Body of pancreas (tissue), 4 donors: ENCODE results near the gene FUT3. TPM values are rescaled to one million over a fixed set of nuclear protein-coding genes. Genes with fewer than 3 reads are reported as not detected.

Experiments used
- ATAC-seq: fragments of 150-250 bp; one replicate; pipeline ENCODE4 v1.9.1; 2016
- DNase-seq, 4 donors: peaks; one replicate each; pipeline ENCODE4 v3.0.0-alpha.2; 2019
- H3K27ac ChIP-seq, 4 donors: fragments of 200-600 bp; sonication (generic); 1 replicate in 3 of 4; 2 replicates in 1 of 4; pipeline versions ENCODE4 v1.5.1 to v1.6.1; 2016 to 2019; ENCODE audit warnings: mild to moderate bottlenecking in 1 of 4, mixed read lengths in 1 of 4, moderate library complexity in 1 of 4
- H3K27me3 ChIP-seq, 2 donors: fragments of 200-600 bp; sonication (generic); one replicate each; pipeline ENCODE4 v1.6.0; 2016; ENCODE audit warnings: mild to moderate bottlenecking in 1 of 2
- H3K36me3 ChIP-seq, 2 donors: fragments of 200-600 bp; sonication (generic); replicated peaks in 1 of 2; 2 replicates each; pipeline ENCODE4 v1.5.1; 2016; ENCODE audit warnings: low read depth in 2 of 2; ENCODE audit not compliant: insufficient read depth in 1 of 2
- H3K4me1 ChIP-seq: fragments of 200-600 bp; sonication (generic); one replicate; pipeline ENCODE4 v1.6.0; 2016
- H3K4me3 ChIP-seq, 2 donors: fragments of 200-600 bp; sonication (generic); 1 replicate in 1 of 2; 2 replicates in 1 of 2; pipeline ENCODE4 v1.5.1; 2016 to 2019
- H3K9me3 ChIP-seq, 3 donors: fragments of 200-600 bp; sonication (generic); 1 replicate in 2 of 3; 2 replicates in 1 of 3; pipeline ENCODE4 v1.5.1; 2016
- POLR2A ChIP-seq, 3 donors: fragments of 450-650 bp; IDR thresholded peaks; one replicate each; pipeline ENCODE4 v1.6.1; 2016; ENCODE audit warnings: antibody characterized with exemption in 3 of 3, mild to moderate bottlenecking in 2 of 3
- WGBS, 2 donors: methylation state at CpG; one replicate each; pipeline ENCODE4 v1.1.5; 2017; 5-methylcytosine and 5-hydroxymethylcytosine counted together
- intact Hi-C: fragments of 100-400 bp; cut with DNase I; formaldehyde crosslinking; loops from one replicate; pipeline ENCODE4 v1.15.1; 2023
- total RNA-seq, 2 donors: library from RNA; depleted of rRNA; stranded (reverse); fragments of >200 nt; gene quantifications; one replicate each; pipeline ENCODE4 v1.1.0, GENCODE V29; 2016
- TF ChIP-seq, protein P1 (sequence below), 7 experiments: fragments of 450-650 bp in 4 of 7; fragments of 200-600 bp in 3 of 7; sonication (generic) in 3 of 7; IDR thresholded peaks; one replicate each; pipeline ENCODE4 v1.5.1; 2016 to 2019; ENCODE audit warnings: antibody characterized with exemption in 7 of 7

Gene FUT3
- total RNA-seq, 2 donors from 2014 or later, result 5.7 to 9.2 TPM

GRCh38 chr19:5803441-5803751 lies 47.9 kb downstream of the FUT3 start:
- H3K4me3 ChIP-seq, result no peak overlapping the region
- peak overlapping the region in 3 of 4 donors; percentile 50 to 86 (median 75) for H3K27ac ChIP-seq
- intact Hi-C loops, result no loop called here
- no peaks in the 10 kb centered on the region for H3K9me3 ChIP-seq
- no peaks in the 10 kb centered on the region for H3K36me3 ChIP-seq
- ATAC-seq, result no peak
- TF ChIP-seq, protein P1, sequence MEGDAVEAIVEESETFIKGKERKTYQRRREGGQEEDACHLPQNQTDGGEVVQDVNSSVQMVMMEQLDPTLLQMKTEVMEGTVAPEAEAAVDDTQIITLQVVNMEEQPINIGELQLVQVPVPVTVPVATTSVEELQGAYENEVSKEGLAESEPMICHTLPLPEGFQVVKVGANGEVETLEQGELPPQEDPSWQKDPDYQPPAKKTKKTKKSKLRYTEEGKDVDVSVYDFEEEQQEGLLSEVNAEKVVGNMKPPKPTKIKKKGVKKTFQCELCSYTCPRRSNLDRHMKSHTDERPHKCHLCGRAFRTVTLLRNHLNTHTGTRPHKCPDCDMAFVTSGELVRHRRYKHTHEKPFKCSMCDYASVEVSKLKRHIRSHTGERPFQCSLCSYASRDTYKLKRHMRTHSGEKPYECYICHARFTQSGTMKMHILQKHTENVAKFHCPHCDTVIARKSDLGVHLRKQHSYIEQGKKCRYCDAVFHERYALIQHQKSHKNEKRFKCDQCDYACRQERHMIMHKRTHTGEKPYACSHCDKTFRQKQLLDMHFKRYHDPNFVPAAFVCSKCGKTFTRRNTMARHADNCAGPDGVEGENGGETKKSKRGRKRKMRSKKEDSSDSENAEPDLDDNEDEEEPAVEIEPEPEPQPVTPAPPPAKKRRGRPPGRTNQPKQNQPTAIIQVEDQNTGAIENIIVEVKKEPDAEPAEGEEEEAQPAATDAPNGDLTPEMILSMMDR (IDR thresholded peaks at IDR 0.05), result no peak
- no peak for TF ChIP-seq POLR2A (IDR thresholded peaks at IDR 0.05)
- peaks cover 64% of the 10 kb centered on the region for H3K4me1 ChIP-seq
- H3K27me3 ChIP-seq, result no peaks in the 10 kb centered on the region
- WGBS, 2 donors, result 0 to 13% methylated on average over 1 to 8 of the region's 8 CpGs
- no peak for DNase-seq

DNA sequence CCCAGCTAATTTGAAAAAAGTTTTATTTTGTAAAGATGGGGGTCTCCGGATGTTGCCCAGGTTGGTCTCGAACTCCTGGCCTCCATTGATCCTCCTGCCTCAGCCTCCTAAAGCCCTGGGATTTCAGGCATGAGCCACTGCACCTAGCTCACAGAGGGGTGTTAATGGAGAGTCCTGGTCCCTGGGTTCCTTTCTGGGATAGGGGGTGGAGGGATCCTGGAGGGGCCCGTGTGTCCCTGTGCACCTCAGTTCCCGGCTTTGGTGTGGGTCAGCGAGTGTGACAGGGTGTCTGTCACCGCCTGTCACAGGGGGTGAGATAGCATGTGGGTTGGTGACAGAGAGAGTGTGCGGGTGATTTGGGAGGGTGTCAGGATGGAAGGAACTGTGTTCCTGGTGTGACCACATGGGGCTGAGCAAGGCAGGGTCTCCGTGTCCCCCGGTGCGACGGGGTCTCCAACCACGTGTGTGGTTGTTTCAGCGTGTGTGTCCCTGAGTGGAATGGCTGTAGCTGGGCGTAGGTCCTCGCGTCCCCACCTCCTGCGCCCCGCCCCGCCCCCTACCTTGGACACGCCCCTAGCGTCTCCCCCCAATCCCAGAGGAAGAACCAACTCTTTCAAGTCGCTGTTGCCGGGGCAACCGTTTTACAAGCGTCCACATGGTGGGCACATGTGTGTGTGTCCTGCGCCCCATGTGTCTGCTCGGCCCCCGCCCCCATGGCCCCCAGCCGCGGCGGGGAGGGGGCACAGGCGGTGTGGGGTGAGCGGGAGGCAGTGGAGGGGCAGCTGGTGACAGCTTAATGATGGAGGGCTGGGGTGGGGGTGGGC lies 49.2 kb downstream of the FUT3 start:
- H3K9me3 ChIP-seq, result no peaks in the 10 kb centered on the region
- DNase-seq, result no peak
- TF ChIP-seq, protein P1 (IDR thresholded peaks at IDR 0.05), result no peak
- TF ChIP-seq POLR2A (IDR thresholded peaks at IDR 0.05), result no peak
- 42 to 73% methylated on average over 16 to 33 of the region's 33 CpGs for WGBS, 2 donors
- H3K27me3 ChIP-seq, result no peaks in the 10 kb centered on the region
- H3K36me3 ChIP-seq, result no peaks in the 10 kb centered on the region
- no peak overlapping the region for H3K27ac ChIP-seq
- no peak overlapping the region for H3K4me3 ChIP-seq
- intact Hi-C loops, result no loop called here
- H3K4me1 ChIP-seq, result peaks cover 72% of the 10 kb centered on the region
- ATAC-seq, result no peak

DNA sequence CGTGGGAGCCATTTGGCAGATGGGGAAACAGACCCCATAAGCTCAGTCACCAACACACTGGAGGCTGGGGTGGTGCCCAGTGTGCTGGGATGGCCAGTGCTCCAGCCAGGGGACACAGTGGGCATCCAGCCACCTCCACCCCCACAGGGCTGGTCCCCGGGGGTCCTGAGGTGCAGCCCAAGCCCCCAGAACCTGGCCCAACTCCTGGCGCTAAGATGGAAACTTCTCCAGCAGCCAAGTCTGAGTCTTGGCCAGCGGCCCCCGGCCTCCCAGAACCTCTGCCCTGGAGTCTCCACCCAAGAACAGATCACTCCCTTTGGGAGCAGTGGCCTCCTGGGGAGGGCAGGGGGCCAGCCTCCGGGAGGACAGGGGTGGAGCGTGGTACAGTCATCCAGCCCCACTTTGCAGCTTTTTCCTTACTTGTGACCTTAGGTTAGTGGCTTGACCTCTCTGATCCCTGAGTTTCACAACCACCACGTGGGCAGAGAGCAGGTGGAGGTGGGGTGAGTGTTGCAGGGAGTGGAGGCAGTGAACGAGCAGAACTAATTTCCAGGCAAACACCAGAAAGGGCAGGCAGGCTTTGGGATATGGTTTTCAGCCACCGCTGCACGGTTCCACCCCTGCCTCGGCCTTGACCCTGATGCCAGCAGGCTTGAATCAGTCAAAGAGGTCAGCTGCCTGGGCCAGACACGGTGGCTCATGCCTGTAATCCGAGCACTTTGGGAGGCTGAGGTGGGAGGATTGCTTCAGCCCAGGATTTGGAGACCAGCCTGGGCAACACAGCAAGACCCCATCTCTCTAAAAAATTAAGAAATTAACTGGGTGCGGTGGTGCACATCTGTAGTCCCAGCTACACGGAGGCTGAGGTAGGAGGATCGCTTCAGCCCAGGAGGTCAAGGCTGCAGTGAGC lies 50.6 kb downstream of the FUT3 start:
- peaks cover 62% of the 10 kb centered on the region for H3K4me1 ChIP-seq
- no peak overlapping the region for H3K4me3 ChIP-seq
- no peak for TF ChIP-seq POLR2A (IDR thresholded peaks at IDR 0.05)
- TF ChIP-seq, protein P1 (IDR thresholded peaks at IDR 0.05), result no peak
- no peaks in the 10 kb centered on the region for H3K9me3 ChIP-seq
- DNase-seq (peak in 1 of 4 donors; percentile 52), ATAC-seq (no peak)
- no peaks in the 10 kb centered on the region for H3K27me3 ChIP-seq
- H3K36me3 ChIP-seq, result no peaks in the 10 kb centered on the region
- intact Hi-C loops, result no loop called here
- 59 to 64% methylated on average over 7 to 17 of the region's 17 CpGs for WGBS, 2 donors
- H3K27ac ChIP-seq, result peak overlapping the region; percentile 33 to 78 (median 66)

- peaks cover 57% of the 10 kb centered on the region for H3K4me1 ChIP-seq
- H3K4me3 ChIP-seq, result no peak overlapping the region
- H3K27me3 ChIP-seq, result no peaks in the 10 kb centered on the region
- TF ChIP-seq, protein P1 (IDR thresholded peaks at IDR 0.05), result no peak
- TF ChIP-seq POLR2A (IDR thresholded peaks at IDR 0.05), result no peak
- ATAC-seq (peak; percentile 64), DNase-seq (peak; percentile 78 to 88 (median 84))
- no peaks in the 10 kb centered on the region for H3K36me3 ChIP-seq
- no peaks in the 10 kb centered on the region for H3K9me3 ChIP-seq
- H3K27ac ChIP-seq, result peak overlapping the region; percentile 58 to 78 (median 72)
- intact Hi-C loops, result no loop called here
- 25 to 36% methylated on average over 22 to 37 of the region's 37 CpGs for WGBS, 2 donors
Measured at GRCh38 chr19:5799247-5800241, 51.7 kb downstream of the FUT3 start.
